Activated CD8-positive, alpha-beta memory T cell treated with anti-CD3 and anti-CD28 coated beads, Interleukin-2, amount 50 U/mL, for 48 hours (primary cell): Measurements from ENCODE around the gene KLHL36.
"Not testable (repeated sequence)": the region's sequence is repeated elsewhere in the genome, so short reads cannot be mapped to it uniquely, and the experiment has no call there.

Experiments used
- DNase-seq: peaks from one replicate; pipeline ENCODE4 v3.0.0-alpha.2; 2020

Gene KLHL36

GRCh38 chr16:84673561-84673960 is 25.2 kb downstream of the KLHL36 start:
- no peak for DNase-seq

DNA sequence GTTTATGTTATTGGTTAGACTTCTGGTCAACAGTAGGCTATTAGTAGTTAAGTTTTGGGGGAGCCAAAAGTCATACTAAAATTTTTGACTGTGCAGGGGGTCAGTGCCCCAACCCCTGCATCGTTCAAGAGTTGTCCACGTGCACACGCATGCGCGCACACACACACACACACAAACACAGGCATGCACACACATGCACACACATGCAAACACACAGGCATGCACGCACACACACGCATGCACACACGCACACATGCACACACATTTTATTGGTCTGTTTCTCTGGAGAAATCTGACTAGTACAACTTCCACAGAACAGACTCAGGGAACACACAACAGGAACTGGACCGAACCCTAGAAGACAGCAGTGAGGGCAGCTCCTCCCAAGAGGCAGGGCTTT is 27.1 kb downstream of the KLHL36 start:
- no peak for DNase-seq

GRCh38 chr16:84675884-84676283 is 27.6 kb downstream of the KLHL36 start:
- DNase-seq = no peak

GRCh38 chr16:84677017-84677803 is 28.9 kb downstream of the KLHL36 start:
- no peak for DNase-seq

- DNase-seq = no peak
Measured at GRCh38 chr16:84677849-84678248, 29.5 kb downstream of the KLHL36 start.

- DNase-seq = no peak
Measured at GRCh38 chr16:84678541-84678940, 30.2 kb downstream of the KLHL36 start.

DNA sequence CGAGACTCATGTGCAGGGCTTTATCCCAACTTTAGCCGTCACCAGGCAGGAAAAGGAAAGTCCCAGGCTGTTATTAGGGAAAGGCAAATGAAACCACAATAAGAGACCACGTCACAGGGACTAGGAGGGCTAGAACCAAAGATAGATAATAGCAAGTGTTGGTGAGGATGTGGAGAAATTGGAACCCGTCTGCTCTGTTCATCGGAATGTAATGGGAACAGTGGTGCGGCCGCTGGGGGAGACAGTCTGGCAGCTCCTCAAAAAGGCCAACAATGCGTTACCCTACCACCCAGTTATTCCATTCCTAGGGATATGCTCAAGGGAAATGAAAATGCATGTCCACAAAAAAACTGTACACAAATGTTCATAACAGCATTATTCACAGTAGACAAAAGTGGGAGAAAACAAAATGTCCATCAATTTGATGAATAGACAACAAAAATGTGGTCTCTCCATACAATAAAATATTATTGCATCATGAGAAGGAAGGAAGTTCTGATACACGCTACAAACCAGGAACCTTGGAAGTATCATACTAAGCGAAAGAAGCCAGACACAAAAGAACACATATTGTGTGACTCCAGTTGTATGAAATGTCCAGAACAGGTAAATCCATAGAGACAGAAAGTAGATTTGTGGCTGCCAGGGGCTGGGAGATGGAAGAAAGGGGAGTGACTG is 32.0 kb downstream of the KLHL36 start:
- no peak for DNase-seq

GRCh38 chr16:84680843-84681629 is 32.7 kb downstream of the KLHL36 start:
- DNase-seq = no peak

GRCh38 chr16:84683691-84684591 is 35.6 kb downstream of the KLHL36 start:
- no peak for DNase-seq

DNA sequence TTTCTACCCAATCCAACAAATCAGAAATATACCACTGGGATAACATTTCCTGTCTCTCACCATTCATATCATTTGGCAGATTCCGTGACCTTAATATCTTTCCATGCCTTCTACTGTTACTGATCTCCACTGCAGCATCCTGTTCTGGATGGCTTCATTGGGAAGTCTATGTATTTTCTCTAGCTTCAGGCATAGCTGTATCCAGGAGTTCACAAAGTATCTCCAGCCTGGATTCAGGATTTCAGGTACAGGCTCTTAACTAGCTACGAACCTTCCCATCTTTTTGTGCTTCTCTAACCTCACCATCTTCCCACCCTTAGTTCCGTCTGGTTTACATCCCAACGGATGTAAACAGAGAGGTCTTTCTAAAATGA is 36.3 kb downstream of the KLHL36 start:
- DNase-seq = no peak

DNA sequence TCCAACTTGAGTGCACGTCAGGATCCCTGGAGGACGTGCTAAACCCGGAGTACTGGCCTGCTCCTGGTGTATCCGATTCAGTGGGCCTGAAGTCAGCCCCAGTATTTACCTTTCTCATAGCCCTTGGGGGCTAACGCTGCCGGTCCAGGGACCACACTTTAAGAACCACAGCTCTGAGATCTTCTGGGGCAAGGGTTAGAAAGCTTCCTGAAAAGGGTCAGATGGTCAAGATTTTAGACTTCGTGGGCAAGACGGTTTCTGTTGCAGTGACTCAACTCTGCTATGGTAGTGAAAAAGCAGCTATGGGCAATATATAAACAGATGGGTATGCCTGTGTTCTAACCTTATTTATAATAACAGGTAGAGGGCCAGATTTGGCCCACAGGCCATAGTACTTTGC is 36.9 kb downstream of the KLHL36 start:
- no peak for DNase-seq

DNA sequence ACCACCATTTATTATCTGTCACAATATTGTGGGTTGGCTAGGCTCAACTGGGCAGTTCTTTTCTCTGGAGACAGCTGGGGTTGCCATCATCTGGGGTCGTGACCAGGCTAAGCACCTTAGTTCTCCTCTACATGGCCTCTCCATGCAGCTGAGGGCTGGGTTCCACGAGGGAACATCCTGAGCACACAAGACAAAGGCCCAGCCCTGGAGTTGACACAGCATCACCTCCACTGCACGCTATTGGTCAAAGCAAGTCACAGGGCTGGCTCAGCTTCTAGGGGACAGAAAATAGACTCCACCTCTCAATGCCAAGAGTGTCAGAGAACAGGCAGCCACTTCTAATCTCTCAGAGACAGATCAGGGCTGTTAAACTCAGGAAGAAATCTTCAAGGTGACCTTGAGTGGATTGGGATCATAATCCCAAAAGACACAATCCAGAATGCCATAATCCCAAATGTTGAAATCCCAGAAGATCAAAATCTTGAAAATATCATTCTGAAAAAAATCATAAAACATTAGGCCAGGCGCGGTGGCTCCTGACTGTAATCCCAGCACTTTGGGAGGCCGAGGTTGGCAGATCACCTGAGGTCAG is 38.5 kb downstream of the KLHL36 start:
- DNase-seq = no peak

DNA sequence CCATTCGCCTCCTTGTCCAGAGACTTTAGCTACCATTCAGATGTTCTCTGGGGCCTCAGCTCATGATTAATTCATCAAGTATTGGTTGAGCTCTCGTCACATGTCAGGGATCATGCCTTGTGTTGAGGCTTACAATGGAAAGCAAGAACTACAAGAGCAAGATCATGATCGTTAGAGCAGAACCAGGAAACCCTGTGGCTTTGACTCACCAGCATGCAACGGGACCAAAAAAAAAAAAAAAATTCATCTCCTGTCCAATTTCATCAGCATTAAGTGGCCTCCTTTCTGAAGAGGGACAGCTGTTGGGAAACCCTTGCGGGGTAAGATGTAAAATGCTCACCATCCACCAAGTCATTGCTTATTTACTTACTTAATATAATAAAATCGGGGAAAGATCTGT is 39.4 kb downstream of the KLHL36 start:
- DNase-seq = no peak

- DNase-seq = not testable (repeated sequence)
Measured at GRCh38 chr16:84688163-84688562, 39.9 kb downstream of the KLHL36 start.

DNA sequence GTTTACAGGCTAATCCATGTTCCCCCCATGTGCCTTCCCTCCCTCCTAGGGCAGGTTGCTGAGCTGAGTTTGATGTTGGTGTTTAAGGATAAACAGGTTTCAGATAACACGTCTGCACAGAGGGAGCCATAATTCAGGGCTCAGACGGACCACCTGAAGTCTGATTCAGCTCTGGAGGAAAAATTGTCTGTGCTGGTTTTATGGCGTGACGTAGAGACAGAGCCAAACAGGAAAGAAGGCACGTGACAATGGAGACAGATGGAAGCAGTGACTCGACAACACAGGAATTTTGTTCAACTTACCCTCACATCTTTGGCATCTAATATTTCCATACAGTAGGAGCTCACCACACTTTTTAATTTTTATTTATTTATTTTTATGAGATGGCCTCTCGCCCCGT is 40.8 kb downstream of the KLHL36 start:
- no peak for DNase-seq

GRCh38 chr16:84690088-84690819 is 41.9 kb downstream of the KLHL36 start:
- DNase-seq = no peak

DNA sequence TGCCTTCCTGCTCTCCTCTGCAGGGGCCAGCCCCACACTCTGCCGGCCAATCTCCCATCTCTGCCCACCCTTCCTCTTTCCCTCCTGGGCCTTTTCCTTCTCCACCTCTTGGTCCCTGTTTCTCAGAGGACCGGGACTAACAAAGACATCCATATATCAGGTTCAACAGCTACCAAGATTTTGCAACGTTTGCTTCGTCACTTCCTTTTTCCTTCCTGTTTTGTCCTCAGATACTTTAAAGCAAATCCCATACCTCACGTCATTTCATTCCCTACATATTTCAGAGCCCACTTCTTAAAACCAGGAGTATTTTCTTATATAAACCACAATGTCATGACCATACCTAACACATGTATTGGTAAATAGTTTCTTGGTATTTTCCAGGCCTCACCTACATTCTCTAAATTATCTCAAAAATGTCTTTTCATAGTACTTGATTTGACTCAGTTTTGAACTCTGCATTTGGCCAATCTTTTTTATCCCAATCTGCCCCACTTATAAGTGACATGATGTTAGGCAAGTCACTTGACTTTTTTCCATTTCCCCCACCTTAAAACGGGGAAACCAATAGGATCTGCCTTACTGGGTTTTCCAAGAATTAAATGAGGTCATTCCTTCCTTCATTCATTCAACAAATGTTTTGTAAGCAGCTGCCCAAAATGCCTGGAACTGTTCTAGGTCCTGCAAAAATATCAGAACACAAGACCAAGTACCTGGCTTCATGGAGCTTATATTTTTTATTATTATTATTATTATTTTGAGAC is 44.3 kb downstream of the KLHL36 start:
- DNase-seq = no peak

DNA sequence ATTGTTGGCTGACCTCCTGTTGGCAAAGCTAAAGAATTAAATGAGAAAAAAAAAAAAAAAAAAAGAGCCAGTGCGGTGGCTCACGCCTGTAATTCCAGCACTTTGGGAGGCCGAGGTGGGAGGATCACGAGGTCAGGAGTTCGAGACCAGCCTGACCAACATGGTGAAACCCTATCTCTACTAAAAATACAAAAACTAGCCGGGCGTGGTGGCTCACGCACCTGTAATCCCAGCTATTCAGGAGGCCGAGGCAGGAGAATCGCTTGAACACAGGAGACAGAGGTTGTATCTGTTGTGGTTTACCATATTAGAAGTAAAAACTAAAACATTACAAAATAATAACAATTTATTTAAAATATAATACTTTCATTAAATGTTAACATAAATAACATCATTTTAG is 45.6 kb downstream of the KLHL36 start:
- not testable (repeated sequence) for DNase-seq

- DNase-seq = no peak
Measured at GRCh38 chr16:84694980-84695379, 46.7 kb downstream of the KLHL36 start.

GRCh38 chr16:84699147-84699711 is 50.9 kb downstream of the KLHL36 start:
- DNase-seq = no peak
